ENCODE results near the gene CLEC16A.

The CLEC16A gene

GRCh38 chr16:11151885-11152629 lies 207.7 kb downstream of the CLEC16A start:
- no peak overlapping the region for H3K27ac ChIP-seq
- DNase-seq (ENCODE audit: low spot score) = no peak
- TF ChIP-seq CTCF (conservative IDR thresholded peaks at IDR 0.05; ENCODE audit: low read depth) = no peak
- ChIA-PET POLR2A (ENCODE audit: low non-redundant PET) (no interaction called here), CTCF (no interaction called here)

- H3K27ac ChIP-seq = no peak overlapping the region
- DNase-seq (ENCODE audit: low spot score) = no peak
- CTCF ChIA-PET = interaction anchor here (0.5 kb wide), 1 partner anchor 189 kb away, joined by 3 read pairs; no protein-coding TSS in a partner anchor
- POLR2A ChIA-PET (ENCODE audit: low non-redundant PET) = no interaction called here
- TF ChIP-seq CTCF (conservative IDR thresholded peaks at IDR 0.05; ENCODE audit: low read depth) = no peak
Measured at GRCh38 chr16:11152677-11153331, 208.4 kb downstream of the CLEC16A start.

GRCh38 chr16:11155284-11155806 lies 211.0 kb downstream of the CLEC16A start:
- CTCF ChIA-PET = no interaction called here
- H3K27ac ChIP-seq = no peak overlapping the region
- POLR2A ChIA-PET (ENCODE audit: low non-redundant PET) = no interaction called here
- no peak for DNase-seq (ENCODE audit: low spot score)
- TF ChIP-seq CTCF (conservative IDR thresholded peaks at IDR 0.05; ENCODE audit: low read depth) = no peak

- no peak for TF ChIP-seq CTCF (conservative IDR thresholded peaks at IDR 0.05; ENCODE audit: low read depth)
- DNase-seq (ENCODE audit: low spot score) = no peak
- no peak overlapping the region for H3K27ac ChIP-seq
- ChIA-PET POLR2A (ENCODE audit: low non-redundant PET) (no interaction called here), CTCF (interaction anchor here (0.7 kb wide), 1 partner anchor 11 kb away, joined by 4 read pairs; no protein-coding TSS in a partner anchor)
Measured at GRCh38 chr16:11156401-11156800, 212.0 kb downstream of the CLEC16A start.

GRCh38 chr16:11157143-11157542 lies 212.8 kb downstream of the CLEC16A start:
- ChIA-PET CTCF (interaction anchor here (0.5 to 1.2 kb wide), 2 partner anchors 18 to 169 kb away, joined by 4 to 6 read pairs; no protein-coding TSS in a partner anchor), POLR2A (ENCODE audit: low non-redundant PET) (no interaction called here)

More at GRCh38 chr16:11157143-11157542, 212.8 kb downstream of the CLEC16A start:
- no peak for DNase-seq (ENCODE audit: low spot score)
- no peak overlapping the region for H3K27ac ChIP-seq
- no peak for TF ChIP-seq CTCF (conservative IDR thresholded peaks at IDR 0.05; ENCODE audit: low read depth)

Measured in RWPE1 (cell line).